Measurements from ENCODE around the gene ORM2.

Gene ORM2

DNA sequence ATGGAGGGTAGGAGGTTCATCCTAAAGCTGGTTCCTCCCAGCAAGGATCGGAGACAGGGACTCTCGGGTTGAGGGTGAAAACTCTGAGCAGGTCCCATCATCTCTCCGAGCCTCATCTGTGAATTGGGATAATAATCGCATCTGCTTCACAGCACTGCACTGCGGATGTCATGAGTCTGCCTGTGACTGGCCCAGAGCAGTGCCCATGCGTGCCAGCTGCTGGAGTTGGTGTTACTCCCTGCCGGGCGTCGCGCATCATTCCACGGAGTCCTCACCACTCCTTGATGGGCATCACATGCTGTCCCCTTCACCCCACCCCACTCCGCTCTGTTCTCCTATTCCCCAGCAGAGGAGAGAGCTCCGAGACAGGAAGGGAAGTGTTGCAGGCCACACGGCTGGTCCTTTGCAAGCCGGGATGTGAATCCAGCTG lies 41.9 kb upstream of the ORM2 start:
- no peak for DNase-seq (ENCODE audit: low spot score)
- TF ChIP-seq, protein P1, sequence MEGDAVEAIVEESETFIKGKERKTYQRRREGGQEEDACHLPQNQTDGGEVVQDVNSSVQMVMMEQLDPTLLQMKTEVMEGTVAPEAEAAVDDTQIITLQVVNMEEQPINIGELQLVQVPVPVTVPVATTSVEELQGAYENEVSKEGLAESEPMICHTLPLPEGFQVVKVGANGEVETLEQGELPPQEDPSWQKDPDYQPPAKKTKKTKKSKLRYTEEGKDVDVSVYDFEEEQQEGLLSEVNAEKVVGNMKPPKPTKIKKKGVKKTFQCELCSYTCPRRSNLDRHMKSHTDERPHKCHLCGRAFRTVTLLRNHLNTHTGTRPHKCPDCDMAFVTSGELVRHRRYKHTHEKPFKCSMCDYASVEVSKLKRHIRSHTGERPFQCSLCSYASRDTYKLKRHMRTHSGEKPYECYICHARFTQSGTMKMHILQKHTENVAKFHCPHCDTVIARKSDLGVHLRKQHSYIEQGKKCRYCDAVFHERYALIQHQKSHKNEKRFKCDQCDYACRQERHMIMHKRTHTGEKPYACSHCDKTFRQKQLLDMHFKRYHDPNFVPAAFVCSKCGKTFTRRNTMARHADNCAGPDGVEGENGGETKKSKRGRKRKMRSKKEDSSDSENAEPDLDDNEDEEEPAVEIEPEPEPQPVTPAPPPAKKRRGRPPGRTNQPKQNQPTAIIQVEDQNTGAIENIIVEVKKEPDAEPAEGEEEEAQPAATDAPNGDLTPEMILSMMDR (IDR thresholded peaks at IDR 0.05; ENCODE audit: borderline replicate concordance, control extremely low read depth, extremely low read depth, insufficient read depth, missing control alignments) = no peak
- in situ Hi-C loops (cut with MboI; ENCODE audit: low sequenced_read_pairs, unreplicated experiment) = loop anchor here (10.0 kb wide), 2 partner anchors 133 to 193 kb away; partner anchors contain the start of genes COL27A1 and KIF12

DNA sequence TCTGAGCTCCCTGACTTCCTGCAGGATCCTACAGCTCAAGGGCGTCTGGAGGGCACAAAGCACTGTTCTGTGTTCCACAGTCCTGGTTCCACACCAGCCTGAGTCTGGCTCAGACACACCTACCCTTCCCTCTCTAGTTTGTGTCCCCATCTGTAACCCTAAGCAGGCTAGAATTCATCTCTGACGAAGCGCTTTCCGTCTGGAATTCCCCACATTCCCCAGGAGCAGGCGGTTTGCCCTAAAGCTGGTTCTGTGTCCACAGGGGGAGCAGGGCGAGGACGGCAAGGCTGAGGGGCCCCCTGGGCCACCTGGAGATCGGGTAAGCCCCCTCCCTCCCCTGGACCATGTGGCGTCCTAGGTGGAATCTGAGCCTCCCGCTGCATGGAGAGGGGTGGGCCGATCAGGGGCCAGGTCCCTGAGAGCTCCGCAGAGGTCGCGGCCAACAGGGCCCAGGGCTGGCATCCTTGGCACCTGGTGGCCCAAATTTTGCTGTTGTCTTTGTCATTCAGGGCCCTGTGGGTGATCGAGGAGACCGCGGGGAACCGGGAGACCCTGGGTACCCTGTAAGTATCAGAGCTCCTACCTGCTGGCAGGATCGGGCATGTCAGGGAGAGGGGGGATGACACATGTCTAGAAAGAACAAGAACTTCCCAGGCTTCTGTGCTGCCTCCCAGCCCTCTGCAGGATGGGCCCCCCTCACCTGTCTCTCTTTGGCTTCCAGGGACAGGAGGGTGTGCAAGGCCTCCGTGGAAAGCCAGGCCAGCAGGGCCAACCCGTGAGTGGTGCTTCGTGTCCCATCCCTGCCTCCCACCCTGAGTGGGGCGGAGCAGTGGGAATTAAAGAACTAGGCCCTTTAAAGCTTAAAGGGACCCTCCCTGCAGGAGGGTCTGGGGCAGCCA lies 41.2 kb upstream of the ORM2 start:
- in situ Hi-C loops (cut with MboI; ENCODE audit: low sequenced_read_pairs, unreplicated experiment) = loop anchor here (10.0 kb wide), 2 partner anchors 134 to 194 kb away; partner anchors contain the start of genes COL27A1 and KIF12
- TF ChIP-seq, protein P1 (IDR thresholded peaks at IDR 0.05; ENCODE audit: borderline replicate concordance, control extremely low read depth, extremely low read depth, insufficient read depth, missing control alignments) = no peak
- DNase-seq (ENCODE audit: low spot score) = no peak

DNA sequence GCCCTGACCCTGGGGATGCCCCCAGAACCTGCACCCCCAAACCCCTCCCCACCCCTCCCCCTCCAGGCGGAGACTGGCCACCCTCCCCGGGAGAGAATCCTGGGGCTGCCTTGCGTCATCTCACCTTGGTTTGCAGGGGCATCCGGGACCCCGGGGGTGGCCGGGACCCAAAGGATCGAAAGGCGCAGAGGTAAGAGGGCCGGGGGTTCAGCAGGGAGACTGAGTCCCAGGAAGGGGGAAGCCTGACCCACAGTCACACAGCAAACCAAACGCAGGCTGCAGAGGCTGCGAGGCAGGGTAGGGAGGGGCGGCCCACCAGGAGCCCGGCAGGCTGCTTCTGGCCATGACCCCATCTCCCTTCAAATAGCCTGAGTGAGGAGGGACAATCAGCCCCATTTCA lies 40.6 kb upstream of the ORM2 start:
- in situ Hi-C loops (cut with MboI; ENCODE audit: low sequenced_read_pairs, unreplicated experiment) = loop anchor here (10.0 kb wide), 2 partner anchors 134 to 194 kb away; partner anchors contain the start of genes COL27A1 and KIF12
- no peak for DNase-seq (ENCODE audit: low spot score)
- TF ChIP-seq, protein P1 (IDR thresholded peaks at IDR 0.05; ENCODE audit: borderline replicate concordance, control extremely low read depth, extremely low read depth, insufficient read depth, missing control alignments) = no peak

DNA sequence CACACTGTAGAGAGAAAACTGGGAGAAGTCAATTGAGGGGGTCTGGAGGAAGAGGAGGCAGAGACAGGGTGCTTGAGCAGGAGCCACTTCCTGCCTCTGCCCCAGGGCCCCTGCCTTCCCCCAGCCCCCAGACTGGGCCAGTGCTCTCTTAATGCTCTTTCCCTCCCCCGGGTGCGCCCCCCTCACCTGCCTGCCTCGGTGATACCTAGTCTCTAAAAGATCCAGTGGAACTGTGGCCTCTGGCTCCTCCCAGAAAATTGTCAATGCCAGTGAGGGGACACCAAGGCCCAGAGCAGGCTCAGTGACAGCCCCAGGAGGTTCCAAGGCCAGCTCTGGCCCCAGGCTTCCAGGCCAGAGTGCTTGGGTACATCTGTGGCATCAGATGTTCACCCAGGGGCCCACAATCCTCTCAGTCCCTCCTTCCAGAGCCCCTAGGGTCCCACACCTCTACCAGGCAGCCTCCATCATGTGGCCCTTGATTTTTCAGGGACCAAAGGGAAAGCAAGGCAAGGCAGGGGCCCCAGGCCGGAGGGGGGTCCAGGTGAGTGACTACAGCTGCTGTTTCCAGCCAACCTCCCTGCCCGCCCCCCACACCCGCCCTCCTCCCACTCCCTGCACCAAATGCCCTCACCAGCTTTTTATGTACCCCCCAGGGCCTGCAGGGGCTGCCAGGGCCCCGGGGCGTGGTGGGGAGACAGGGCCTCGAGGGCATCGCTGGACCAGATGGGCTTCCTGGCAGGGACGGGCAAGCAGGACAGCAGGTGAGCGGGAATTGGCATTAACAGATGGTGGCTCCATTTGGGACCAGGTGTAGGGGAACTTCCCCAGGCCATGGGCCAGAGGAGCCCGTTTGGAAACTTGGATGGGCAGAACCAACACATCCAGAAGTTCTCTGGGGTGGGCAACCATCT lies 39.8 kb upstream of the ORM2 start:
- DNase-seq (ENCODE audit: low spot score) = no peak
- TF ChIP-seq, protein P1 (IDR thresholded peaks at IDR 0.05; ENCODE audit: borderline replicate concordance, control extremely low read depth, extremely low read depth, insufficient read depth, missing control alignments) = no peak
- in situ Hi-C loops (cut with MboI; ENCODE audit: low sequenced_read_pairs, unreplicated experiment) = loop anchor here (10.0 kb wide), 2 partner anchors 135 to 195 kb away; partner anchors contain the start of genes COL27A1 and KIF12

DNA sequence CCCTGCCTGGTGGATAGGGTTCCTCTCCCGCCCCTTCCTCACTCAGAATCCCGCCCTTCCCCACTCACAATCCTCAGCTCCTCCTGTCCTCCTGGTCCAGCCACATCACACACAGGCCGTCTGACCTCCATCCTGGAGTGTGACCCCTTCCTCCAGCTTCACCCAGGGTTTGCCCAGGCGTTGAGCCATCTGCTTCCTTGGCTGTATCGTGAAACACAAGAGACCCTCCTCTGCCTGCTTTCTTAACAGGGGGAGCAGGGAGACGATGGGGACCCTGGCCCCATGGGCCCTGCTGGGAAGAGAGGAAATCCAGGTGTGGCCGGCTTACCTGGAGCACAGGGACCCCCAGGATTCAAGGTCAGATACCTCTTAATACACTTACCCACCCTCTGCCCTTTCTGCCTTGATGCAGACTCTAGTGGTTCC lies 39.1 kb upstream of the ORM2 start:
- in situ Hi-C loops (cut with MboI; ENCODE audit: low sequenced_read_pairs, unreplicated experiment) = no loop called here
- no peak for DNase-seq (ENCODE audit: low spot score)
- TF ChIP-seq, protein P1 (IDR thresholded peaks at IDR 0.05; ENCODE audit: borderline replicate concordance, control extremely low read depth, extremely low read depth, insufficient read depth, missing control alignments) = no peak

DNA sequence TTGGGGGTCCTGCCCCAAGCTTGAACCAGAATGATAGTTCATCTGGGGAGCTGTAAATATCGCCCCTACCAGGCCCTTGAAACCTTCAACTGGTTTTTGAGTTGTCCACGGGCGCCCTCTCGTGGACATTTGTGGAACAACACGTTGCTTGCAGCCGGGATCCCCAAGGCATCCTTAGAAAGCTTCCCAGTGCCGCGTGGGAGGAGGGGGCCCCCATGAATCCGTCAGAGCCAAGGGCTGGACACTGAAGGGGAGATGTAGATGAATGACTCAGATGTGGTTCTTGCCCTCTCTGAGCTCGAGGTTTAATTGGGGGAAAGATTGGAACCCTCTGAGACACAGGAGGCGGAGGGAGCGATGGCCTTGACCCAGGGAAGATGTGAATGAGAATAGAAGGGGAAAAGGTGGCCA lies 38.6 kb upstream of the ORM2 start:
- DNase-seq (ENCODE audit: low spot score) = peak; percentile 80

More for the DNA sequence above, 38.6 kb upstream of the ORM2 start:
- in situ Hi-C loops (cut with MboI; ENCODE audit: low sequenced_read_pairs, unreplicated experiment) = no loop called here
- TF ChIP-seq, protein P1 (IDR thresholded peaks at IDR 0.05; ENCODE audit: borderline replicate concordance, control extremely low read depth, extremely low read depth, insufficient read depth, missing control alignments) = peak; percentile 90
